Measurements from ENCODE around the gene LOXL3.

The LOXL3 gene, protein sequence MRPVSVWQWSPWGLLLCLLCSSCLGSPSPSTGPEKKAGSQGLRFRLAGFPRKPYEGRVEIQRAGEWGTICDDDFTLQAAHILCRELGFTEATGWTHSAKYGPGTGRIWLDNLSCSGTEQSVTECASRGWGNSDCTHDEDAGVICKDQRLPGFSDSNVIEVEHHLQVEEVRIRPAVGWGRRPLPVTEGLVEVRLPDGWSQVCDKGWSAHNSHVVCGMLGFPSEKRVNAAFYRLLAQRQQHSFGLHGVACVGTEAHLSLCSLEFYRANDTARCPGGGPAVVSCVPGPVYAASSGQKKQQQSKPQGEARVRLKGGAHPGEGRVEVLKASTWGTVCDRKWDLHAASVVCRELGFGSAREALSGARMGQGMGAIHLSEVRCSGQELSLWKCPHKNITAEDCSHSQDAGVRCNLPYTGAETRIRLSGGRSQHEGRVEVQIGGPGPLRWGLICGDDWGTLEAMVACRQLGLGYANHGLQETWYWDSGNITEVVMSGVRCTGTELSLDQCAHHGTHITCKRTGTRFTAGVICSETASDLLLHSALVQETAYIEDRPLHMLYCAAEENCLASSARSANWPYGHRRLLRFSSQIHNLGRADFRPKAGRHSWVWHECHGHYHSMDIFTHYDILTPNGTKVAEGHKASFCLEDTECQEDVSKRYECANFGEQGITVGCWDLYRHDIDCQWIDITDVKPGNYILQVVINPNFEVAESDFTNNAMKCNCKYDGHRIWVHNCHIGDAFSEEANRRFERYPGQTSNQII

DNA sequence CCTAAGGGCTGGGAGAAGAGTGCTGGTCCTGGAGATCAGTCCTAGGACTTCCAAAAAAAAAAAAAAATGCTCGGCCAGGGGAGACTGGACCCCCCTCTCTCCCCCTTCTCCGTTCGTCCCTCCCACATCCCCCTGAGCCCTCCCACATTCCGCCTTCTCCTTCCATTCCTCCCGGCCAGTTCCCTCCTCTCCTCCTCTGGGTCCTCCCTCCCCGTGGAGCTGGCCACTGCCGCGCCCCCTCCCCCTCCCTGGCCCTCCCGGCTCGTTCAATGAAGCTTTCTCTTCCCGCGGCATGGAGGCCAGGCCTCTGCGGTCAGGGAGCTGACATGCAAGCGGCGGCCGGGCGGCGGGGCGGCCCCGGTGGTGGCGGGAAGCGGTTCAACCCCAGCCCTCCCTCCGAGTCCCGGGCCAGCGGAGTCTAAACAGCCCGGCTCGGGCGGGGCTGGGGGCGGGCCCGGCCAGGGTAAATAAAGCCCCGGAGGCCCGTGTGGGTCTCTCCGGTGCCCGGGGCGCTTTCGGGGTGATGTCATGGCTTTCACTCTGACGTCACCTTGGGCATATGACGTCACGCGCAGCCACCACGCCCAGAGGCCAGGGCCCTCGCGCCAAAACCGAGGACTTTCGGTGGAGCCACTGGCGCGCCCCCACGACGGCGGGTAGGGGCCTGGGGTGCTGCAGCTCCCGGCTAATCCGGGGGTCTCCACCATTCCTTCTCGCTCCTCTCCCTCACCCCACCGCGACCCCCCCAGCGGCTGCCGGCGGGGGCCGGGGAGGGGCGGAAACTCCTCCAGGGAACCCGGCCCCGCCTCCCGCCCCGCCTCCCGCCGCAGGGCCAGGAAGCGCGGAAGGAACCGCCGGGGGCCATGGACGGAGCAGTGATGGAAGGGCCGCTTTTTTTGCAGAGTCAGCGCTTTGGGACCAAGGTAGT, at the start of gene LOXL3, which contains the start of gene DOK1:
Gene LOXL3 (minus strand): TSS at position 51 of the 928 bp plus-strand sequence. CDS start 1,308 bp downstream, outside the sequence.
Gene DOK1 (plus strand): TSS at position 829 of the 928 bp plus-strand sequence. CDS start 35 bp downstream, at position 864.
- DNase-seq: peak; percentile 79 to 82

DNA sequence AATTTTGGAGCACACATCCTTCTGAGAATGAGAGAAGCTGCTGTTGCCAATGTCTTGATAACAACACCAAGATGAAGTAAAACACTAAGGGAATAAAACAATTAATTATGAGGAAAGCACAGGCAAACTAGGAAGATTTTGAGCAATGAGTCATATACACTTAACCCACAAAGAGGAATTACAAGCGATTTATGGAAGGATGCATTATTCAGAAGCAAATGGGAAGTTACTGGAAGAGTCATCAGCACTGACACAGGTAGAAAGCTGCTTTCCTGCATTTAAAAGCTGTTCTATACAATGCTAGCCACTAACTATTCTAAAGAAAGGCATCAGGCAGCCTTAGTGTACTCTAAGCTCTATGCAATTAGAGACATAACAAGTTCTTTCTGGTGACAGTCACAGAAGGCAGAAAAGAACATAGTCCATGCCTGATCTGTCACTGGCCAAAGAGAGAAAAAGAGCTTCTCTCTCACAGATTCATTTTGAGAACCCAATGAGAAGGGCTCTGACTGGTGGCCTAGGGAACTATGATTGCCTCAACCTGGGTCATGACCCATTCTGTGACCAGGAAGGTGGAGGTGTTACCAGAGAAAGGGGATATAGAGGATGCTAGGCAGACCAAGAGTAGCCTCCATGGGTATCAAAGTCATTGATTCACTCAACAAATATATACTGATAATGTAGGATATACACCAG, 49.0 kb upstream of the LOXL3 start:
- DNase-seq: no peak

DNA sequence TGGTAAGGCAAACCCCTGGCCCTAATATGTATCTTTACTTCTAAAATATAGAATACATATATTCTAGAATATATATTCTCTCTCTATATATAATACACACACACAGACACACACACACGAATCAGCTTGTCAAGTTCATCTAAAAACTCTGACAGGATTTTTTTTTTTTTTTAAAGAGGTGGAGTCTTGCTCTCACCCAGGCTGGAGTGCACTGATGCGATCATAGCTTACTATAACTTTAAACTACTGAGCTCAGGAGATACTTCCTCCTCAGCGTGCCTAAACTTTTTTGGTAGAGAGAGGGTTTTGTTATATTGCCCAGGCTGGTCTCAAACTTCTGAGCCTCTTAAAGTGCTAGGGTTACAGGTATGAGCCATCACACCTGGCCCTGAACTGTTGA, 45.9 kb upstream of the LOXL3 start:
- no peak for DNase-seq

DNA sequence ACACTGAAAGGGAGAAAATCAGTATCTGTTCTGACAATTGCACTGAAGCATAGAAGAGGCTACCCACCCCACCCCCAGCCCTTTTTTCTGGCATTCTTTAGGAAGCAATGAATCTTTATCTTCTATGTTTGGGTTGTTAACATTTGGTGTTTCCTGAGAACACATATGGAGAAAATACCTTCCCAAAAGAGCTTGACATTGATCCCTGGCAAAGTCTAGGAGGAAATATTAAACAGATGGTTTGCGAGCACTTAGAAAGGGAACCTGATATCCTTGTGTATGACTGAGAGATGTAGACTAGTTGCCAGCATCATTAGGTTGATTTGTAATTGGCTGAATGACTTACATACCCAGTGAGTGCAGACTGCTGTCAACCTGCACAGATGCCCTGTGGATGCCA, 43.7 kb upstream of the LOXL3 start:
- DNase-seq: no peak

DNA sequence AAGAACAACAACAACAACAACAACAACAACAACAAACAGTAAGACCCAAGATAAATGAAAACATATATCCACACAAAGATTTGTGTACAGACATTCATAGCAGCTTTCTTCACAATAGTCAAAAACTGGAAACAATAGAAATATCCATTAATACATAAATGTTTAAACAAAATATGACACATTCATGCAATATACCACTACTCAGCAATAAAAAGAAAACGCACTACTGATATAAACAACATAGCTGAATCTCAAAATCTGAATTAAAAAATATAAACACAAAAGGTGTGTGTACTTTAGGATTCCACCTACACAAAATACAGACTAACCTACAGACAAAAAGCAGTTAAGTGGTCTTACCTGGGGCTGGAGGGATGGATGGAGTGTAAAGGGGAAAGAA, 42.8 kb upstream of the LOXL3 start:
- no peak for DNase-seq

DNA sequence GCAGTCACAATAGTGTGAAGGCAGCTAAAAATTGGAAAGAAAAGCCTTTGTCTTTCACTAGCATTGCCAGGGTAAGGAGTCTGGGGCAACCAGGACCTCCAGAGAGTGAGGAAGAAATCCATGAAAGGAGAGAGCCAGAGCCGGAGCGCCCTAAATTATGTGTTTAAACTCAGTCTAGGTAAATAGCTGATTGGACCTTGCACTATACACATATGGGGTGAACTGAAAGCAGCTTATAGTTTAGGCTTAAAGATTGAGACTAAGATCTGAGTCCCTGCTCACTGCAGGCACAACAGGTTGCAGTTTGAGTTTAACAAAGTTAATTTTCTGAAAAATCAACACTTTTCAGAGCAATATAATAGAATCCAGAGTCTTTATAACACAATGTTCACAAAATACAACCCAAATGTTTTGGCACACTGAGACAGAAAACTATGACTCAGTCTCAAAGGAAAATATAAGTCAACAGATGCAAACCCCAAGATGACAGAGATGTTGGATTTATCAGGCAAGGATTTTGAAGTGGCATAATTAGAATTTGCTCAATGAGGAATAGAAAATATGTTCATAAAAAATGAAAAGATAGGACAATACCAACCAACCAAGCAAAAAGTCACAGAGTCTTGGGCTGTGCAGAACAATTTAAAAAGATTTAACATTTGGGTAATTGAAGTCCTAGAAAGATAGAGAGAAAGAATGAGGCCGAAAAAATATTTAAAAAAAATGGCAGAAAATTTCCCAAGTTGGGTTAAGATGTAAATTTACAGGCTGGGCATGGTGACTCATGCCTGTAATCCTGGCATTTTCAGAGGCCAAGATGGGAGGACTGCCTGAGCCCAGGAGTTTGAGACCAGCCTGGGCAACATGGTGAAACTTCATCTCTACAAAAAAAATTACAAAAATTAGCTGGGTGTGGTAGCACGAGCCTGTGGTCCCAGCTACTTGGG, 40.4 kb upstream of the LOXL3 start:
- no peak for DNase-seq

DNA sequence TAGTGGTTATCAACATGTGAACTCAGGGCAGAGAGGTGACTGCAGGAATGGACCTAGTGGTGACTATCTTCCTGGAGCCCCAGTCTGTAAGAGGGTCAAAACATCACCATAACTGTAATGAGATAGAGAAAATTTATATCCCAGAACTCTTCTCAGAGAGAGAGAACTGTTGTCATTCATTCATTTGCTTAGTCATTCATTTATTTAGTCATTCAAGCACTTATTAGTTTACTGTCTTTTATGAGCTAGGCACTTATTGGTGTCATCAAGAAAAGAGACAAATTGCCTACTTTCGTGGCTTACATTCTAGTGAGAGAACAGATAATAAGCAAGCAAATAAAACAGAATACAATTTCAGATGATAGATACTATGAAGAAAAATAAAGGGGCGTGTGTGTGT, 34.9 kb upstream of the LOXL3 start:
- no peak for DNase-seq

DNA sequence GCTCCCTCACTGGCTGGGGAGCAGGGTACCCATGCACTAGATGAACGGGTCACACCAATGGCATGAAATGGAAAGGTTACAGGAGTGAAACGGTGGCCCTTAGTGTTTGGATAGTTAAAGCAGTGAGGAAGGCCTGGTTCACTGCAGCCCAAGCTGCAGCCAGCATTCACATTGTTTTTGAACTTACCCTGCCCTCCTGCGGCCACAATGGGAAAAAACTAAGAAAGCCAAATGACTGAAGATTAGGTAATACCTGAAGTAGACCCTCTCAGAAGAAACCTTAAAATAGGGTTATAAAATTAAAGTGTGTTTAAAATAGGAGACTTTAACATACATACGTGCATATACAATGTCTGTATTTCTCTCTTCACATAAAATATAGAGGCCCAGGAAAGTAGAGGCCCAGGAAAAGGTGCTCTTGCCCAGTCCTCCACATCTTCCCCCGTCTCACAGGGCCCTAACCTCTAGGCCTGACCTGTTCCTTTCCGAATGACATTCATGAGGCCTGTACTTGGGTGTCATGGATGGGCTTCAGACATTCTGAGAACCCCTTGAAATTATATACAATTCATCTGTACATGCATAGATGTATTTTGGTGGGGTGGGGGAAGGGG, 34.0 kb upstream of the LOXL3 start:
- DNase-seq: peak; percentile 31 to 44

DNA sequence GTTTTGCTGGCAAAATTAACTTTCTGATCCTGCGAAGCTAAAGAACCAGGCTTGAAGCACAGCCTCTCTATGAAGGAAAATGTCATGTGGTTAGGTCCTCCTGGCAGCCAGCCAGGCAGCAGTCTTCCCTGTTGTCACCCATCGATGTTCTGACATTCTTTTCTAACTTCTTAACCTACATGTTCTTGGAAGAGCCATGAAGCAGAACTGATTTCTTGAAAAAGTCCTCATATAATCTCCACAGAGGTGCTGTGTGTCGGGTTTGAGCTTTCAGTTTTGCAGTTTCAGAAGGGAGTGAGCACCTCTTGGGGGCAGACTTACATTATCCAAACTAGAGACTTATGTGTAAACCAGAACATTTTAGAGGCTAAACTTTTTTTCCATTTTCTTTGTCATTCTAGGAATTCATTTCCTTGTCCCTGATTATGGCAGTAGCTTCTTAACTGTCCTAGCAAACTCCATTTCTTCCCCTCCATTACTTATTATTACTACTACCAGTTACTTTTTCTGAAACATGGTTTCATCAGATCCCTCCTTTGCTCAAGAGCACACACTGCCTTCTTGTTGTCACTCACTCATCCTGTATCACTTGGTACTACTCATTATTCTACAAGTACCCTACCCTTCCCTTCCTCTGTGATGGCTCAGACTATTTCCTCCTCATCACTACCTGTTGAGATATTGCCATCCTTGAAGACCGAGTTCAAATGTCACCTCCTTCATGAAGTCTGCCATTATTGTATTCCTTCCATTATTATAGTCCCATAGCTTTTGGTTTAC, 31.9 kb upstream of the LOXL3 start:
- no peak for DNase-seq

DNA sequence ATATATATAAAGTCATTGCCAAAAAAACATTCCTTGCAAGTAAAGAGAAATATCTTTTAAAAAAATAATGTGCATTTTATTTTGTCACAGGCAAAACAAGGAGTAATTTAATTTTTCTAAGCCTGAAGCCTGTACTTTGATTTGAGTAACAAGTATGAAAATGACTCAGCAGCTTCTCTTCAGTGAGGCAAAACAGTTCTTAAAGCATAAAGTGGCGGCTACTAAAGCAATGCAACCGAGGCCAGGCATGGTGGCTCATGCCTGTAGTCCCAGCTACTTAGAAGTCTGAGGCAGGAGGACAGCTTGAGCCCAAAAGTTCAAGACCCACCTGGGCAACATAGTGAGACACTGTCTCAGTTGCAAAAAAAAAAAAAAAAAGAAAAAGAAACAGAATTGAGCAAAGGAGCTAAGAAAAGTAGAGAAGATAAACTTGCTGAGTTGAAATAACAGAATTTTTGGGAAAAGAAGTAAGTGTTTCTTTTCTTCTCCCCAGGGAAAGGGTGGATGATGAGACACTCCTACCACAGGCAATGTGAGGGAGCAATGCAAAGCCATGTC, 30.4 kb upstream of the LOXL3 start:
- DNase-seq: no peak

DNA sequence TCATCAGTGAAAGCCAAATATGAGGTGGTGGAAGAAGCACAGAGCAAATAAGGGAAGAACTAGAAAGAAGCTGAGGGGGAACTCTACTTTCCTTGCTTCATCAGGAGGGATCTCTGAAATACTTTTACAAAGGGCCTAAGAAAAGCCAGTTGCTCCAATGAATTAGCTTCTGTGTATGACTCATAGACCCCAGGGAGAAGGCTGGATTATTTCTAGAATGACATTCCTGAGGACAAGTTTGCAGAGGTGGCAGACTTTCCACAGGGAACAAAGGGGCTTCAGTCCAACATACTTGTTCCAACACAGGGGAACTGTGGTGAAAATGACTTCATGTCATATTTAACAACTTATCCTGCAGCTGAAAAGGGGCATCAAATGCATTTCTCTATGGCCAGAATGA, 29.8 kb upstream of the LOXL3 start:
- no peak for DNase-seq

DNA sequence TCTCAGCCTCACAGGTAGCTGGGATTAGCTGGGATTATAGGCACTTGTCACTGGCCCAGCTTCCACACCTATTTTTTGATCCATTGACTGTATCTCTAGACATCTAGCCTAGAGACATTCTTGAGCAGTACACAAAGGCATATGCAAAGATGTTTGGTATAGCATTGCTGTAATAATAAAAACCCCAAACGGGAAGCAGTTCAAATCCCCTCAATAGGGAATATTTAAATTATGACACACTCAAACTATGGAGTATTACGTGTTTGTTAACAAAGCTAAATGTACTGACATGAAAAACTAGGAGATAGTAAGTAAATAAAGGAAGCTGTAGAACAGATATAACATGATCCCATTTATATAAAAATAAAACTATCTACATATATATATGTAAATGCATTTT, 28.4 kb upstream of the LOXL3 start:
- DNase-seq: no peak

DNA sequence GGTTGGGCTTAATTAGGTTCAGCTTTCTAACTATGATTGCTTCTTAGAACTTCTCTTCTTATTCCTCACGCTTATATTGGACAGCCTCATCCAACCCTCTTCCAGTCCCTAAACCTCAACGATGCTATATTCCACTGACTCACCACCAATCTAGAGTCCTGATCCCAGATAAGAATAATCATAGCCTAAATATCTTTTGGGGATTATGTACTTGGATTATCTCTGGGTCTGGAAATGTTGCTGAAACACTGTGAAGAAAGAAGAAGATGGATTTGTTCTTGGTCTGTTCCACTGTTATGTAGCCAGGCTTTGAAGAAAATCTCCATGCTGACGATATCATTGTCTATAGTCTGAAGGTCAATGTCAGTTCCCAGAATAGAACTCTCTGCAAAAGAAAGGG, 27.7 kb upstream of the LOXL3 start:
- DNase-seq: no peak

DNA sequence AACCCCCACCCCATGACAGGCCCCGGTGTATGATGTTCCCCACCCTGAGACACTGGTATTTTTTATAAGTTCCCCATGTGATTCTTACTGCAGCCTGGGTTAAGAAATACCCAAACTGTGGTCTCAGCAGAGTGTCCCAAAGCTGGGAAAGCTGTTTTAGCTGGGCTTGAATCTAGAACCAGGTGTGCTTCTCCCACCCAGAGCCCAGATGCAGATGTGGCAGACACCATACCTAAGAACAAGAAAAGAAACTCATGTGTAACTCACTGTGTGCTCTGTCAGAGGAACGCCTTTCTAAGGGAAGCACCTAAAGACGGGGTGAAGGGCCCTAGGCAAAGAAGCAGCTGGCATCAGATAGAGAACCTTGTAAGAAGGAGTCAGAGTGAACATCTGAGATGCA, 24.7 kb upstream of the LOXL3 start:
- DNase-seq: no peak

DNA sequence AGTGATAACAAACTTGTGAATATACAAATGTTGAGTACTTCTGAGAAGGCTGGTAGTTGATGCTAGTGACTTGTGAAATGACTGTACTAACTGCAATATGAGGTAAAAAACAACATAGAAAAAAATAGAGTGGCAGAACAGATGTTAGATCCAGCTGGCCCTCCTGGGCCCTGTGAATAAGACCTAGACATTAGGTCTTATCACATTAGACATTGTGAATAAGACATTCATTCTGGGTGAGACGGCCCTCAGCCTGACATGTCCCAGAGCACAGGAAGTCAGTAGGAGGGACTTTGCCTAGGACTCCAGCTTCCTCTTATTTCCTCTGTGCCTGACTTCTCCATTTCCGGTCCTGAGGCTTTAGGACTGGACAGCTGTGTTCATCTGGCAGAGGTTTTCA, 23.7 kb upstream of the LOXL3 start:
- no peak for DNase-seq

DNA sequence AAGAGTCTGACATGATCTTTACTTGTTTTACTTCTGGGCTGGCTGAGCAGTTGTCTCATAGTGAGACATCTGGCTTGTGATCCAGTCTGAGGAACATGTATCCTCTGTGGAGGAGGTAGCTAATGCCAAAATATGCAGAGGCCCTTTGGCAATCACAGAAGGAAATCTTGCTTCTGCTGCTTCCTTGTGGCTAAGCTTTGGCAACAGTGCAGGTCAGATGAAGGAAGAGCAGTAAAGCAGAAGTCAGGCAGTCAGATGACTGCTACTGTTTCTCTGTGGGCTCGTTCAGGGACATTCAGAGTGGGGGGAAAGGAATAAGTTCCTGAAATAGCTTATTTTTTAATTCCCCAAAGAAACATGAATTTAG, 23.1 kb upstream of the LOXL3 start:
- no peak for DNase-seq

DNA sequence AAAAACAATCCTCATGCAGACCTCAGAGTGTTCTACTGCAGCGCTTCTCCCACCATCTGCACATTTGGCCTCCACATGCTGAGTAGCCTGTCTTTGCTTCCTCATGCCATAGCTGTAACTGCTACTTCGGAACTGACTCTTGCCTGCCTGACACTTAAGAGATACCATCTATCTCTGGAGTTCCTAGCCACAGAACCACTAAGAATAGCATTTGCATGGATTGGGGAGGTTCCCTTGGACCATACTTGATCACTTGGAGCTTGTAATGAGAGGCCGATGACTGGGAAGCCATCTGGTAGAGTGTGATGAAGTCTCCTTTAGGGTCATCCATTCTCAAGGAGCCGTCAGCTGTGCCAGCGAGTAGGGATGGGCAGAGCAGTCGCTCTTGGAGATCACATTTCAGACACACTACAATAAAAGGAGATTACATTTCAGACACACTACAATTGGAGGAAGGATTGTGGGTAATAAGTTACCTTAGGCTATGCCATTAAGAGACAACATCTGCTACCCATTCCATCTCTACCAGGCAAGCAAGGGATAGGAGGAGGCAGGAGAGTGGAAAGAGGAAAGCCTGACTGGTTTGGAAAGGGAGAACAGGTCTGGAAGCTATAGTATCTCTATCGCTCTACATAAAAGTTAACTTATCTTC, 22.6 kb upstream of the LOXL3 start:
- DNase-seq: no peak

DNA sequence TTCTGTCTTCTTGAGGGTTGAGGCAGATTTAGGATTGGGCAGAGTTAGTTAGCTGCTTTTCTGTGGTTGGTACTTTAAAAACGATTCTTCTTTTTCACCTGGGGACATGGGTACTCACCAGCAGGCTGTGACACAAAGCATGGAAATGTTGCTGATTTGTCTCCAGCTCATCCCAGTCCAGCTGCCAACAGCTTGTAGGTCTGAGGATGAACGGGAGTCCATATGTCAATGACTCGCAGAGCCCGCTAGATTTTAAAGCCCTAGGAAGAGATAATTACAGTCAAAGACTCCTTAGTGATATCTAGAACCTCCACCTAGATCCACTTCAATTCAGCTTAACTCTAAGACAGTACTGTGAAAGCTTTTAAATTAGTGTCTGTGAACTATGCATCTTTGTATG, 21.6 kb upstream of the LOXL3 start:
- no peak for DNase-seq

All from stimulated activated CD4-positive, alpha-beta T cell treated with anti-CD3 and anti-CD28 coated beads, Interleukin-2, amount 100 ng/mL, for 48 hours (primary cell).